AG10803 (cell line): ENCODE results near the gene STPG1.
A peak's percentile ranks its signal among the peaks of the same experiment; 100 is the strongest.

Experiments used
- DNase-seq: peaks from one replicate; pipeline ENCODE4 v3.0.0; 2010; ENCODE audit warnings: low read depth
- H3K4me3 ChIP-seq: 2 replicates; pipeline ENCODE4 v1.5.1; 2011; ENCODE audit warnings: mild to moderate bottlenecking, low read length, control low read depth
- TF ChIP-seq, protein P1 (sequence below): conservative IDR thresholded peaks from 2 replicates; pipeline ENCODE4 v1.5.1; 2011; ENCODE audit warnings: mild to moderate bottlenecking, low read length, control low read depth, inconsistent platforms

Gene STPG1

DNA sequence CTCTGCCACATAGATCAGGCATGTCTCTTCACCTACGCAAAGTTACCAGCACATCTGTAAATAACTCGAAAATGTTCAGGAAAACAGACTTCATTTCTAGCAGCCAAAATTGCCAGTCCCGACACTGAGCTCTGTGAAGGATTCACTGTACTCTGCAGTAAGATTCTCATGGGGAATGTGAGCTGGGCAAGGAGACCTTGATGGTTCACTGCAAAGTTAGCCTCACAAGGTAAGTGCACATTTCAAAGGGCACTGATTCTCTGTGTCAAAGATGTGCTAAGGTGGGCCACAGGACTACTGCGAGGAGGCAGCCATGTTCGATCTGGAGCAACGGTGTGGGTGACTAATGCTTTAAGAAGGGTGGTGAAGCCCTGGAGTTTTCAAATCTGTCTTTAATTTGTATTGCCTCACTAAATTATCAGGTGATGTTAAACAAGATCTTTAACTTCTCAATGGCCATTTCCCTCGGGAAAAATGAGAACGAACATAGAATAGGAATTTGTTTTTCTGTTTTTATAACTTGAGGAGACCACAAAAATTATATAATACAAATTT is 25.2 kb downstream of the STPG1 start:
- H3K4me3 ChIP-seq = no peak overlapping the region
- peak; percentile 70 for DNase-seq
- TF ChIP-seq, protein P1, sequence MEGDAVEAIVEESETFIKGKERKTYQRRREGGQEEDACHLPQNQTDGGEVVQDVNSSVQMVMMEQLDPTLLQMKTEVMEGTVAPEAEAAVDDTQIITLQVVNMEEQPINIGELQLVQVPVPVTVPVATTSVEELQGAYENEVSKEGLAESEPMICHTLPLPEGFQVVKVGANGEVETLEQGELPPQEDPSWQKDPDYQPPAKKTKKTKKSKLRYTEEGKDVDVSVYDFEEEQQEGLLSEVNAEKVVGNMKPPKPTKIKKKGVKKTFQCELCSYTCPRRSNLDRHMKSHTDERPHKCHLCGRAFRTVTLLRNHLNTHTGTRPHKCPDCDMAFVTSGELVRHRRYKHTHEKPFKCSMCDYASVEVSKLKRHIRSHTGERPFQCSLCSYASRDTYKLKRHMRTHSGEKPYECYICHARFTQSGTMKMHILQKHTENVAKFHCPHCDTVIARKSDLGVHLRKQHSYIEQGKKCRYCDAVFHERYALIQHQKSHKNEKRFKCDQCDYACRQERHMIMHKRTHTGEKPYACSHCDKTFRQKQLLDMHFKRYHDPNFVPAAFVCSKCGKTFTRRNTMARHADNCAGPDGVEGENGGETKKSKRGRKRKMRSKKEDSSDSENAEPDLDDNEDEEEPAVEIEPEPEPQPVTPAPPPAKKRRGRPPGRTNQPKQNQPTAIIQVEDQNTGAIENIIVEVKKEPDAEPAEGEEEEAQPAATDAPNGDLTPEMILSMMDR = no peak

- H3K4me3 ChIP-seq = no peak overlapping the region
- TF ChIP-seq, protein P1 = no peak
- no peak for DNase-seq
Observed at GRCh38 chr1:24387636-24388175, 25.9 kb downstream of the STPG1 start.

- no peak overlapping the region for H3K4me3 ChIP-seq
Observed at GRCh38 chr1:24386931-24387330, 26.7 kb downstream of the STPG1 start.

GRCh38 chr1:24386241-24386640 is 27.3 kb downstream of the STPG1 start:
- no peak overlapping the region for H3K4me3 ChIP-seq
- peak; percentile 56 for DNase-seq
- TF ChIP-seq, protein P1 = no peak

More at GRCh38 chr1:24386931-24387330, 26.7 kb downstream of the STPG1 start:
- DNase-seq = no peak
- TF ChIP-seq, protein P1 = no peak

DNA sequence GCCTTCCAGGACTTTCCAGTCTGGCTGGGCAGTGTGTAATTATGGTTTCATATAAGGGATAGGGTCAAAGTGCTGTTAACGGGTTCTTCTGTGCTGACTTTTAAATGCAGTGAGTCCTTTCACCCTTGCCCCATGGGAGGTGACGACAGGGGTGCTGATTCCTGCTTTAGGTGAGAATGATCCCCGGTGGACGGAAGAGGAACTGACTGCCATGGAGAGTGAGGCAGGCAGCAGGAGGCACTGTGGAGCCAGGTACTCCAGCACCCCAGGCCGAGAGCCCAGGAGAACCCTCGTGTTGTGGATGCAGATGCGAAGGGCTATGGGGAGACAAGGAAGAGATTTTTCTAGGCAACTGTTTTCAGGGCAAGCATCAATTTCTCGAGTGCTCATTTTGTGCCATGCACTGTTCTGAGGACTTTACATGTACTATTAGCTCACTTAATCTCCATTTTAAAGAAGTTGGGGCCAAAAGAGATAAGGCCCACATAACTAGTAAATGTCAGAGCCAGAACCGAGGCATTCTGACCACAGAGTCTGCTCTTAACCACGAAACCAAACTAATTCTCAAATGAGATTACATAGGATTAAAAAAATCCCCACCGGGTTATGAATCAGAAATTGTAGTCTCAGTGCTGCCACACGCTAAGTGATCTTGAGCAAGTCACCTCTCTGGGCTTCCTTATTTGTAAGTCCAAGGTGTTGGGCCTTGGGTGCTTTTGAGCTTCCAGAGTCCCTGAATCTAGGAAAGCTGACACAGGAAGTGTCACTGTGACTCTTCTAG is 28.2 kb downstream of the STPG1 start:
- H3K4me3 ChIP-seq = no peak overlapping the region
- peak; percentile 62 for DNase-seq
- TF ChIP-seq, protein P1 = peak; percentile 46

DNA sequence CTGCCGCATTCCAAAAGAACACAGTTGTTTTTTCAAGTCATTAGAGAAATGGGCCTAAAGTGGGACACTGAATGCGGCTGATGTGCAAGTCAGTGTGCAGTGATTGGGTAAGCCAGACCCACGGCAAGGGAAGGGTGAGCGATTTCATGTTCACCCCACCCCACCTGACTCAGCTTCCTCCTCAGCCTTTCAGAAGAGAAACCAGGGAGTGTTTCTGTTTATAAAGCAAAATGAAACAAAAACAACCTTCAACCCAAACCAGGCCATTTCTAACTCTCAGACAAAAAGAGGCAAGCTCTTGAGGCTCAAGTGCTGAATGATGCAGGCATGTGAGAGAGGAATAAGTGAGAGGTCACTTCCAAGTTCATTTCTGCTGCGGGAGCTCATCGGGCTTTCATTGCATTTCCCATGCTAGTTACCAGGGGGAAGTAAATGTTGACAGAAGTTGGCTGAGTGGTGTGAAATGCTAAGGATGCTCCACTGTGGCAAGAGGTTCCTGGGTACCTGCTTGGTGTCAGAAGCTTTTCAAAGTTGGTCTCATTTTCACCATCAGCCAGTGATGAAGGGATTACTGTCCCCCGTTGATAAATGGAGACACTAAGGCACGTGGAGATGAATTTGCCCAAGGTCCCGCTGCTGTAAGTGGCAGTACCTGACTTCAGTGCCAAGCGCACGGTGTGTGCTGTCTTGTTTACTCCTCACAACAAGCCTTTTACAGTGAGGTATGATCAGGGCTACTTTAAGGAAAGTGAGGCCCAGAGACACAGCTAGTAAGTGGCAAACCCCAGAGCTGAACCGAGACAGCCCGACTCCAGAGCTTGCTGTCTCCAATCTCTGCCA is 29.1 kb downstream of the STPG1 start:
- DNase-seq = peak; percentile 64
- H3K4me3 ChIP-seq = no peak overlapping the region
- TF ChIP-seq, protein P1 = no peak
